ENCODE results near the gene NAA80.

DNA sequence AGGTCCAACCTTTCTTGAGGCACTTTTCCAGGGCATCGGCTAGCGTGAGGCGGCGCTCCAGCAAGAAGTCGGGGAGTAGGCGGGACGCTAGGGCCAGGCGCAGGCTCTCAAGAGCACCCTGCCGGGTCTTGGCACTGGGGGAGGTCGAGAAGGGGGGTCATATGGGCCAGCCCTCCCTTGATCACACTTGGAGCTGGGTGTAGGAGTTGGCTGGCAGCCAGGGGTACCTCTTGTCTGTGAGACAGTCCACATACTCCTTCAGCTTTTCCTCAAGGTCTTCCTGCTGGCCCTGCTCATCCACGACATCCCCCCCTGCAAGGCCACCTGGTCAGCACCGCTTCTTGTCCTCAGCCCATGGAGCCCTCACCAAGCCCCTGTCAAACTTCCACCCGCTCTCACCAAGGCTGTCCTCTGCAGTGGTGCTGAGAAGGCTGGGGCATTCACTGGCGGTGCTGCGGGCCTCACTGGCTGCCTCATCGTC is 9.0 kb downstream of the NAA80 start:
- TF ChIP-seq SNAI2 (CRISPR knock-in tag; IDR thresholded peaks at IDR 0.05) (no peak), CSDC2 (CRISPR knock-in tag; IDR thresholded peaks at IDR 0.05) (no peak), ESRRG (CRISPR knock-in tag; IDR thresholded peaks at IDR 0.05) (no peak), ZFP3 (CRISPR knock-in tag; IDR thresholded peaks at IDR 0.05) (no peak), ZC3H10 (CRISPR knock-in tag; IDR thresholded peaks at IDR 0.05) (no peak)
- TF ChIP-seq, protein P1, sequence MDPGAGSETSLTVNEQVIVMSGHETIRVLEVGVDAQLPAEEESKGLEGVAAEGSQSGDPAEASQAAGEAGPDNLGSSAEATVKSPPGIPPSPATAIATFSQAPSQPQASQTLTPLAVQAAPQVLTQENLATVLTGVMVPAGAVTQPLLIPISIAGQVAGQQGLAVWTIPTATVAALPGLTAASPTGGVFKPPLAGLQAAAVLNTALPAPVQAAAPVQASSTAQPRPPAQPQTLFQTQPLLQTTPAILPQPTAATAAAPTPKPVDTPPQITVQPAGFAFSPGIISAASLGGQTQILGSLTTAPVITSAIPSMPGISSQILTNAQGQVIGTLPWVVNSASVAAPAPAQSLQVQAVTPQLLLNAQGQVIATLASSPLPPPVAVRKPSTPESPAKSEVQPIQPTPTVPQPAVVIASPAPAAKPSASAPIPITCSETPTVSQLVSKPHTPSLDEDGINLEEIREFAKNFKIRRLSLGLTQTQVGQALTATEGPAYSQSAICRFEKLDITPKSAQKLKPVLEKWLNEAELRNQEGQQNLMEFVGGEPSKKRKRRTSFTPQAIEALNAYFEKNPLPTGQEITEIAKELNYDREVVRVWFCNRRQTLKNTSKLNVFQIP (CRISPR knock-in tag; IDR thresholded peaks at IDR 0.05; ENCODE audit: borderline replicate concordance, low read depth) = no peak
- TF ChIP-seq, protein P2, sequence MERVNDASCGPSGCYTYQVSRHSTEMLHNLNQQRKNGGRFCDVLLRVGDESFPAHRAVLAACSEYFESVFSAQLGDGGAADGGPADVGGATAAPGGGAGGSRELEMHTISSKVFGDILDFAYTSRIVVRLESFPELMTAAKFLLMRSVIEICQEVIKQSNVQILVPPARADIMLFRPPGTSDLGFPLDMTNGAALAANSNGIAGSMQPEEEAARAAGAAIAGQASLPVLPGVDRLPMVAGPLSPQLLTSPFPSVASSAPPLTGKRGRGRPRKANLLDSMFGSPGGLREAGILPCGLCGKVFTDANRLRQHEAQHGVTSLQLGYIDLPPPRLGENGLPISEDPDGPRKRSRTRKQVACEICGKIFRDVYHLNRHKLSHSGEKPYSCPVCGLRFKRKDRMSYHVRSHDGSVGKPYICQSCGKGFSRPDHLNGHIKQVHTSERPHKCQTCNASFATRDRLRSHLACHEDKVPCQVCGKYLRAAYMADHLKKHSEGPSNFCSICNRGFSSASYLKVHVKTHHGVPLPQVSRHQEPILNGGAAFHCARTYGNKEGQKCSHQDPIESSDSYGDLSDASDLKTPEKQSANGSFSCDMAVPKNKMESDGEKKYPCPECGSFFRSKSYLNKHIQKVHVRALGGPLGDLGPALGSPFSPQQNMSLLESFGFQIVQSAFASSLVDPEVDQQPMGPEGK (CRISPR knock-in tag; IDR thresholded peaks at IDR 0.05; ENCODE audit: borderline replicate concordance) = no peak

All from SK-N-SH treated with all-trans-retinoic acid at 6 μM for 48 hours (cell line).